Mucosa of gallbladder (tissue), 1 donor: ENCODE data around the gene KCTD18. TPM values are rescaled to one million over a fixed set of nuclear protein-coding genes. Genes with fewer than 3 reads are reported as not detected.

Experiments used
- DNase-seq: peaks from one replicate; pipeline ENCODE4 v3.0.0-alpha.2; 2020; ENCODE audit warnings: low spot score
- total RNA-seq: library from RNA; stranded (reverse); gene quantifications from one replicate; pipeline ENCODE4 v1.2.1, GENCODE V29; 2021
- donor health status: DM: no; HTN: no; CAD: no.

The KCTD18 gene
- total RNA-seq: 16.1 TPM

GRCh38 chr2:200509612-200510433, at the start of gene KCTD18:
KCTD18 (minus strand) TSS chr2:200510068; CDS start chr2:200507016, 3,052 bp downstream.
- DNase-seq: peak; percentile 93

- no peak for DNase-seq
Observed at GRCh38 chr2:200540793-200541192, 30.9 kb upstream of the KCTD18 start.

GRCh38 chr2:200538139-200538538, 28.3 kb upstream of the KCTD18 start:
- no peak for DNase-seq

- DNase-seq: no peak
Observed at GRCh38 chr2:200534572-200534971, 24.7 kb upstream of the KCTD18 start.

- DNase-seq: no peak
Observed at GRCh38 chr2:200533754-200534153, 23.9 kb upstream of the KCTD18 start.

- no peak for DNase-seq
Observed at GRCh38 chr2:200528228-200528627, 18.4 kb upstream of the KCTD18 start.

- peak; percentile 94 for DNase-seq
Observed at GRCh38 chr2:200525882-200526651, 16.2 kb upstream of the KCTD18 start, which contains the start of gene SGO2. SGO2 (plus strand) TSS chr2:200526207; CDS start chr2:200532976, 6,769 bp downstream.

GRCh38 chr2:200525551-200525881, 15.6 kb upstream of the KCTD18 start:
- DNase-seq: no peak

GRCh38 chr2:200525066-200525465, 15.2 kb upstream of the KCTD18 start:
- no peak for DNase-seq

GRCh38 chr2:200523604-200524003, 13.7 kb upstream of the KCTD18 start:
- DNase-seq: no peak

- no peak for DNase-seq
Observed at GRCh38 chr2:200523158-200523557, 13.3 kb upstream of the KCTD18 start.

- no peak for DNase-seq
Observed at GRCh38 chr2:200515155-200515554, 5.3 kb upstream of the KCTD18 start.

GRCh38 chr2:200509235-200509611, 645 bp downstream of the KCTD18 start:
- no peak for DNase-seq

GRCh38 chr2:200507179-200507578, 2.7 kb downstream of the KCTD18 start:
- no peak for DNase-seq

- DNase-seq: no peak
Observed at GRCh38 chr2:200506679-200507078, 3.2 kb downstream of the KCTD18 start.

- no peak for DNase-seq
Observed at GRCh38 chr2:200502196-200502595, 7.7 kb downstream of the KCTD18 start.

- no peak for DNase-seq
Observed at GRCh38 chr2:200498402-200499162, 11.3 kb downstream of the KCTD18 start.

- no peak for DNase-seq
Observed at GRCh38 chr2:200496696-200497095, 13.2 kb downstream of the KCTD18 start.

GRCh38 chr2:200494048-200494447, 15.8 kb downstream of the KCTD18 start:
- DNase-seq: no peak

GRCh38 chr2:200492656-200493055, 17.2 kb downstream of the KCTD18 start:
- no peak for DNase-seq

GRCh38 chr2:200490001-200490400, 19.9 kb downstream of the KCTD18 start:
- DNase-seq: no peak

GRCh38 chr2:200488169-200488568, 21.7 kb downstream of the KCTD18 start:
- no peak for DNase-seq
